CD14-positive monocyte (primary cell): ENCODE results near the gene BCL7C. TPM values are rescaled to one million over a fixed set of nuclear protein-coding genes. Genes with fewer than 3 reads are reported as not detected.
A peak's percentile ranks its signal among the peaks of the same experiment; 100 is the strongest.

ENCODE experiments used
- DNase-seq, 3 donors: peaks; one replicate each; pipeline ENCODE4 v3.0.0-alpha.2; 2011 to 2022
- H2AFZ ChIP-seq: 2 replicates; pipeline ENCODE4 v1.6.0; 2012; ENCODE audit warnings: mild to moderate bottlenecking, low read depth, low read length, inconsistent platforms; ENCODE audit not compliant: insufficient read depth, poor library complexity, severe bottlenecking
- H3K27ac ChIP-seq, 2 donors: 1 replicate in 1 of 2; 2 replicates in 1 of 2; pipeline ENCODE4 v1.5.1; 2012 to 2013; ENCODE audit warnings: low read length in 2 of 2, control low read depth in 1 of 2, inconsistent platforms in 1 of 2, low read depth in 1 of 2, mild to moderate bottlenecking in 1 of 2
- H3K27me3 ChIP-seq, 2 donors: one replicate each; pipeline versions ENCODE4 v1.6.0 to v1.6.1; 2011 to 2013; ENCODE audit warnings: low read length in 2 of 2; ENCODE audit not compliant: control insufficient read depth in 2 of 2, insufficient read depth in 2 of 2
- H3K36me3 ChIP-seq, 2 donors: replicated peaks in 1 of 2; 1 replicate in 1 of 2; 2 replicates in 1 of 2; pipeline versions ENCODE4 v1.5.1 to v1.6.1; 2012 to 2013; ENCODE audit warnings: low read length in 2 of 2, control low read depth in 1 of 2, inconsistent platforms in 1 of 2, mild to moderate bottlenecking in 1 of 2; ENCODE audit not compliant: insufficient read depth in 2 of 2, control insufficient read depth in 1 of 2
- H3K4me1 ChIP-seq, 2 donors: 1 replicate in 1 of 2; 2 replicates in 1 of 2; pipeline versions ENCODE4 v1.5.1 to v1.6.1; 2012 to 2013; ENCODE audit warnings: low read length in 2 of 2, control low read depth in 1 of 2, inconsistent platforms in 1 of 2, mild to moderate bottlenecking in 1 of 2, moderate library complexity in 1 of 2; ENCODE audit not compliant: insufficient read depth in 2 of 2, control insufficient read depth in 1 of 2
- H3K4me2 ChIP-seq: replicated peaks from 2 replicates; pipeline ENCODE3; 2012; ENCODE audit warnings: low read length, moderate library complexity, mild to moderate bottlenecking; ENCODE audit not compliant: poor library complexity, severe bottlenecking; ENCODE audit errors: extremely low read depth
- H3K4me3 ChIP-seq, 3 experiments: fragments of 200-600 bp in 1 of 3; sonication (generic) in 1 of 3; replicated peaks in 1 of 3; 1 replicate in 2 of 3; 2 replicates in 1 of 3; pipeline ENCODE4 v1.5.1; 2011 to 2013; ENCODE audit warnings: low read length in 3 of 3, mild to moderate bottlenecking in 3 of 3, control low read depth in 2 of 3, low read depth in 2 of 3, inconsistent platforms in 1 of 3, moderate library complexity in 1 of 3
- H3K79me2 ChIP-seq: 2 replicates; pipeline ENCODE4 v1.6.0; 2012; ENCODE audit warnings: mild to moderate bottlenecking, control low read depth, inconsistent platforms, low read length, moderate library complexity; ENCODE audit not compliant: insufficient read depth
- H3K9ac ChIP-seq: 2 replicates; pipeline ENCODE4 v1.6.0; 2017; ENCODE audit warnings: low read length, mild to moderate bottlenecking; ENCODE audit not compliant: insufficient read depth, poor library complexity, severe bottlenecking
- H3K9me3 ChIP-seq, 2 donors: replicated peaks in 1 of 2; 1 replicate in 1 of 2; 2 replicates in 1 of 2; pipeline versions ENCODE4 v1.5.1 to v1.6.1; 2012 to 2013; ENCODE audit warnings: low read length in 2 of 2, control low read depth in 1 of 2; ENCODE audit not compliant: control insufficient read depth in 1 of 2, insufficient read depth in 1 of 2
- H4K20me1 ChIP-seq: 2 replicates; pipeline ENCODE4 v1.6.0; 2012; ENCODE audit warnings: mild to moderate bottlenecking, low read length, control low read depth, moderate library complexity; ENCODE audit not compliant: insufficient read depth
- H3K27ac Mint-ChIP-seq, 7 donors: one replicate each; pipeline ENCODE4 v1.8.0; 2020; ENCODE audit warnings: mild to moderate bottlenecking in 7 of 7, mixed read lengths in 7 of 7, moderate library complexity in 6 of 7, inconsistent platforms in 2 of 7
- H3K27me3 Mint-ChIP-seq, 3 donors: one replicate each; pipeline ENCODE4 v1.8.0; 2021 to 2022; ENCODE audit warnings: low read depth in 3 of 3, mild to moderate bottlenecking in 3 of 3, mixed read lengths in 3 of 3, moderate library complexity in 3 of 3, inconsistent platforms in 1 of 3
- H3K36me3 Mint-ChIP-seq, 2 donors: one replicate each; pipeline ENCODE4 v1.8.0; 2020; ENCODE audit warnings: mixed read lengths in 2 of 2, inconsistent platforms in 1 of 2, mild to moderate bottlenecking in 1 of 2
- H3K4me1 Mint-ChIP-seq: one replicate; pipeline ENCODE4 v1.8.0; 2020; ENCODE audit warnings: mild to moderate bottlenecking, mixed read lengths
- H3K4me3 Mint-ChIP-seq, 2 donors: one replicate each; pipeline ENCODE4 v1.8.0; 2020; ENCODE audit warnings: mild to moderate bottlenecking in 2 of 2, mixed read lengths in 2 of 2, moderate library complexity in 1 of 2
- H3K9me3 Mint-ChIP-seq, 7 donors: one replicate each; pipeline ENCODE4 v1.8.0; 2020 to 2022; ENCODE audit warnings: mixed read lengths in 7 of 7, mild to moderate bottlenecking in 6 of 7, moderate library complexity in 6 of 7, inconsistent platforms in 2 of 7
- CTCF ChIP-seq: fragments of 200-600 bp; IDR thresholded peaks from one replicate; pipeline ENCODE4 v1.8.0; 2022; ENCODE audit warnings: antibody characterized with exemption, mild to moderate bottlenecking
- WGBS: methylation state at CpG from one replicate; pipeline ENCODE4 v1.1.5; 2013; ENCODE audit warnings: missing lambda C conversion rate; ENCODE audit not compliant: insufficient coverage; 5-methylcytosine and 5-hydroxymethylcytosine counted together
- intact Hi-C, 2 donors: fragments of 100-400 bp; cut with micrococcal nuclease; formaldehyde crosslinking; loops; one replicate each; pipeline versions ENCODE4 v1.15.0 to v1.15.1; 2023
- polyA plus RNA-seq, 3 donors: library from polyadenylated mRNA; depleted of rRNA in 1 of 3; unstranded in 2 of 3; stranded (reverse) in 1 of 3; fragments of 300-500 nt in 2 of 3; fragments of >200 nt in 1 of 3; fragmentation: Illumina TruSeq in 2 of 3; gene quantifications; 1 replicate in 2 of 3; 2 replicates in 1 of 3; pipeline ENCODE4 v1.2.3, GENCODE V29; 2012 to 2021

The BCL7C gene
- polyA plus RNA-seq, 3 donors = 11.4 to 19.1 (median 17.4) TPM

GRCh38 chr16:30896889-30897733, 3.2 kb upstream of the BCL7C start:
- no peak for TF ChIP-seq CTCF
- Mint-ChIP-seq H3K9me3 (peaks cover 0 to 2% (median 0%) of the 10 kb centered on the region in 7 donors), H3K4me1 (peaks cover 56% of the 10 kb centered on the region), H3K27me3 (peaks cover 0 to 5% (median 0%) of the 10 kb centered on the region in 3 donors), H3K36me3 (peaks cover 2% of the 10 kb centered on the region in 2 donors), H3K4me3 (peak overlapping the region; percentile 85 to 92), H3K27ac (peak overlapping the region; percentile 80 to 96 (median 90))
- peaks cover 47 to 60% of the 10 kb centered on the region in 2 donors for H3K4me1 ChIP-seq
- peak overlapping the region; percentile 58 to 77 for H3K27ac ChIP-seq
- H3K79me2 ChIP-seq = peaks cover 19% of the 10 kb centered on the region
- peak overlapping the region; percentile 99 for H3K4me2 ChIP-seq
- H4K20me1 ChIP-seq = no peaks in the 10 kb centered on the region
- H2AFZ ChIP-seq = peak overlapping the region; percentile 93
- no peaks in the 10 kb centered on the region for H3K9me3 ChIP-seq
- no peaks in the 10 kb centered on the region for H3K27me3 ChIP-seq
- intact Hi-C loops = loop anchor here (2.0 kb wide), 2 partner anchors 22 to 26 kb away; partner anchors contain the start of gene FBXL19 (in 2 of the 2)
- no peaks in the 10 kb centered on the region for H3K36me3 ChIP-seq
- peak overlapping the region; percentile 69 for H3K9ac ChIP-seq
- DNase-seq = peak; percentile 79 to 86 (median 82)
- WGBS = 4% methylated on average over 24 of the region's 31 CpGs
- H3K4me3 ChIP-seq = peak overlapping the region; percentile 37 to 88 (median 50)

GRCh38 chr16:30896261-30896888, 2.5 kb upstream of the BCL7C start, which contains the start of gene CTF1:
Gene CTF1 (plus strand): TSS chr16:30896614. CDS start chr16:30896644, 30 bp downstream.
- Mint-ChIP-seq H3K4me1 (peaks cover 53% of the 10 kb centered on the region), H3K27ac (peak within 1 kb of the TSS; percentile 80 to 96 (median 90)), H3K27me3 (peaks cover 0 to 5% (median 0%) of the 10 kb centered on the region in 3 donors), H3K4me3 (peak within 1 kb of the TSS; percentile 85 to 92), H3K36me3 (peaks cover 4 to 7% of the 10 kb centered on the region in 2 donors), H3K9me3 (peaks cover 0 to 2% (median 0%) of the 10 kb centered on the region in 7 donors)
- no peaks in the 10 kb centered on the region for H4K20me1 ChIP-seq
- peaks cover 16% of the 10 kb centered on the region for H3K79me2 ChIP-seq
- H3K4me1 ChIP-seq = peaks cover 42 to 53% of the 10 kb centered on the region in 2 donors
- H3K9ac ChIP-seq = peak within 1 kb of the TSS; percentile 69
- H3K4me3 ChIP-seq = peak within 1 kb of the TSS; percentile 37 to 88 (median 50)
- no peak for TF ChIP-seq CTCF
- H2AFZ ChIP-seq = peak within 1 kb of the TSS; percentile 93
- H3K27ac ChIP-seq = peak within 1 kb of the TSS; percentile 58 to 77
- H3K4me2 ChIP-seq = peak within 1 kb of the TSS; percentile 99
- no peaks in the 10 kb centered on the region for H3K9me3 ChIP-seq
- DNase-seq = no peak
- H3K36me3 ChIP-seq = peaks cover 0 to 5% of the 10 kb centered on the region in 2 donors
- no peaks in the 10 kb centered on the region for H3K27me3 ChIP-seq
- intact Hi-C loops = loop anchor here (2.0 kb wide), 2 partner anchors 22 to 26 kb away; partner anchors contain the start of gene FBXL19 (in 2 of the 2)
- 4% methylated on average over 20 of the region's 31 CpGs for WGBS
